ENCODE results near the gene COL25A1. TPM values are rescaled to one million over a fixed set of nuclear protein-coding genes. Genes with fewer than 3 reads are reported as not detected.

COL25A1 gene
- total RNA-seq, 1 donor from 2014 or later = 0.35 TPM

DNA sequence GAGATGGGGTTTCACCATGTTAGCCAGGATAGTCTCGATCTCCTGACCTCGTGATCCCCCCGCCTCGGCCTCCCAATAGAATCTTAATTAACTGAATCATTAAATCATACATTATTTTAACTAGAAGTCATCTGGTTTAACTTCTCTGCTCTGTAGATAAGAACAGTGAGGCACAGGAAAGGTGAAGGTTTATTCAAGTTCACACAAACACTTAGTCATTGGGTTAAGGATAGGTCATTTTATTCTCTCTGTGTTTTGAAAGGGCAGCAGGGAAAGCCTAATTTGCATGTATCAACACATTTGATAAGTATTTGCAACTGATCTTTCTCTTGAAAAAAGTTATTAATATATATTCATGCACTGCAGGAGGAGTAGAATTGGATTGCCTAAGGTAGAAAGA, 538.5 kb downstream of the COL25A1 start:
- intact Hi-C loops (cut with DNase I) = no loop called here
- peaks cover 35% of the 10 kb centered on the region for H3K27me3 ChIP-seq (ENCODE audit: low read depth)
- H3K9me3 ChIP-seq = no peaks in the 10 kb centered on the region
- TF ChIP-seq CTCF (IDR thresholded peaks at IDR 0.05) = no peak
- H3K36me3 ChIP-seq = no peaks in the 10 kb centered on the region
- ATAC-seq = no peak
- DNase-seq = no peak
- peaks cover 14% of the 10 kb centered on the region for H3K4me1 ChIP-seq
- H3K27ac ChIP-seq = no peak overlapping the region
- H3K4me3 ChIP-seq = no peak overlapping the region

GRCh38 chr4:108763226-108763593, 539.2 kb downstream of the COL25A1 start:
- no peak overlapping the region for H3K27ac ChIP-seq

GRCh38 chr4:108762559-108763225, 539.8 kb downstream of the COL25A1 start, which contains the start of gene ETNPPL:
Gene ETNPPL (minus strand): TSS chr4:108763053. CDS start chr4:108762898, 155 bp downstream.
- H3K27me3 ChIP-seq (ENCODE audit: low read depth) = peaks cover 41% of the 10 kb centered on the region

More at GRCh38 chr4:108763226-108763593, 539.2 kb downstream of the COL25A1 start:
- TF ChIP-seq CTCF (IDR thresholded peaks at IDR 0.05) = no peak
- Histone ChIP-seq H3K27me3 (ENCODE audit: low read depth) (peaks cover 41% of the 10 kb centered on the region), H3K4me3 (peak overlapping the region; percentile 56), H3K36me3 (no peaks in the 10 kb centered on the region), H3K9me3 (no peaks in the 10 kb centered on the region), H3K4me1 (peaks cover 14% of the 10 kb centered on the region)
- DNase-seq (no peak), ATAC-seq (peak in 1 of 2 donors; percentile 14)
- intact Hi-C loops (cut with DNase I) = no loop called here

More at GRCh38 chr4:108762559-108763225, 539.8 kb downstream of the COL25A1 start, which contains the start of gene ETNPPL:
- Histone ChIP-seq H3K36me3 (no peaks in the 10 kb centered on the region), H3K9me3 (no peaks in the 10 kb centered on the region), H3K27ac (no peak within 1 kb of the TSS), H3K4me1 (peaks cover 14% of the 10 kb centered on the region), H3K4me3 (peak within 1 kb of the TSS; percentile 56)
- TF ChIP-seq CTCF (IDR thresholded peaks at IDR 0.05) = no peak
- DNase-seq (no peak), ATAC-seq (peak; percentile 65 to 69)
- intact Hi-C loops (cut with DNase I) = no loop called here

Other genes with a start within 250 kb of the COL25A1 start
- gene SEC24B, start 131.2 kb upstream of the COL25A1 start, total RNA-seq = 35.0 TPM